K562 (cell line): Measurements from ENCODE around the gene ETNK1. TPM values are rescaled to one million over a fixed set of nuclear protein-coding genes. Genes with fewer than 3 reads are reported as not detected.

Experiments used
- ATAC-seq: fragments of 200-7000 bp; cut with Tn5 transposase; 3 replicates; pipeline ENCODE4 v1.9.1; 2020; ENCODE audit warnings: moderate library complexity
- BruUV-seq: library from RNA; stranded (reverse); fragments of 400-500 nt; replicated peaks from 2 replicates; lab custom pipeline; 2021; lab: Mats Ljungman, UMichigan
- CTCF ChIA-PET: fragments of 300-600 bp; formaldehyde crosslinking; extraction: SDS; loops from one replicate; lab custom pipeline; 2021; ENCODE audit warnings: low intra/inter-chr PET ratio; lab: Yijun Ruan, JAX
- POLR2A ChIA-PET: fragments of 300-600, 350-650 bp; sonication (Branson Sonifier 250); formaldehyde crosslinking; extraction: SDS; loops from one replicate; lab custom pipeline; 2021; ENCODE audit warnings: antibody characterized with exemption, inconsistent platforms; lab: Yijun Ruan, JAX
- DNase-seq, 4 experiments: peaks; one replicate each; pipeline versions ENCODE4 v3.0.0 to v3.0.0-alpha.2; 2011 to 2018; ENCODE audit warnings: low spot score in 3 of 4, mixed read lengths in 3 of 4; ENCODE audit errors: extremely low read depth in 1 of 4
- FAIRE-seq: peaks from 2 replicates; lab custom pipeline; 2011; peaks lifted over from hg19 to GRCh38; lab: Jason Lieb, UNC
- H2AFZ ChIP-seq: 2 replicates; pipeline ENCODE4 v1.6.0; 2011; ENCODE audit warnings: low read depth, low read length, control low read depth, inconsistent platforms
- H3K27ac ChIP-seq: fragments of 200-600 bp; 3 replicates; pipeline ENCODE4 v1.8.0; 2011; ENCODE audit warnings: low read depth, mild to moderate bottlenecking, control low read depth, inconsistent platforms, low read length, moderate library complexity, mixed read lengths; ENCODE audit errors: extremely low read depth
- H3K27me3 ChIP-seq, 2 experiments: fragments of 300-600 bp in 1 of 2; 2 replicates in 1 of 2; 3 replicates in 1 of 2; pipeline versions ENCODE4 v1.6.0 to v1.8.0; 2011; ENCODE audit warnings: inconsistent platforms in 2 of 2, low read length in 2 of 2, mild to moderate bottlenecking in 1 of 2, mixed read lengths in 1 of 2, moderate library complexity in 1 of 2; ENCODE audit not compliant: control insufficient read depth in 2 of 2, insufficient read depth in 2 of 2
- H3K36me3 ChIP-seq: fragments of 300-600 bp; 3 replicates; pipeline ENCODE4 v1.8.0; 2011; ENCODE audit warnings: mild to moderate bottlenecking, low read length, inconsistent platforms; ENCODE audit not compliant: control insufficient read depth, insufficient read depth
- H3K4me1 ChIP-seq, 2 experiments: fragments of 200-600 bp in 1 of 2; replicated peaks in 1 of 2; 2 replicates in 1 of 2; 3 replicates in 1 of 2; pipeline versions ENCODE4 v1.5.1 to v1.8.0; 2011; ENCODE audit warnings: inconsistent platforms in 2 of 2, low read length in 2 of 2, mild to moderate bottlenecking in 1 of 2, mixed read lengths in 1 of 2, moderate library complexity in 1 of 2; ENCODE audit not compliant: control insufficient read depth in 2 of 2, insufficient read depth in 2 of 2
- H3K4me2 ChIP-seq: 2 replicates; pipeline ENCODE4 v1.6.1; 2011; ENCODE audit warnings: low read length, control low read depth, inconsistent platforms, mixed read lengths; ENCODE audit not compliant: insufficient read depth
- H3K4me3 ChIP-seq: fragments of 200-600 bp; sonication (generic), shearing (Covaris generic); 2 replicates; pipeline ENCODE4 v1.5.1; 2016; ENCODE audit warnings: control low read depth, inconsistent platforms
- H3K79me2 ChIP-seq: fragments of 200-600 bp; 3 replicates; pipeline ENCODE4 v1.8.0; 2011; ENCODE audit warnings: low read length, inconsistent platforms; ENCODE audit not compliant: control insufficient read depth, insufficient read depth
- H3K9ac ChIP-seq, 2 experiments: 2 replicates each; pipeline versions ENCODE4 v1.6.0 to v1.6.1; 2011; ENCODE audit warnings: low read depth in 2 of 2, low read length in 2 of 2, control low read depth in 1 of 2, inconsistent platforms in 1 of 2, mild to moderate bottlenecking in 1 of 2, mixed read lengths in 1 of 2; ENCODE audit not compliant: insufficient read depth in 1 of 2
- H3K9me1 ChIP-seq: one replicate; pipeline ENCODE4 v1.6.0; 2011; ENCODE audit warnings: inconsistent platforms, mild to moderate bottlenecking, low read length, moderate library complexity; ENCODE audit not compliant: control insufficient read depth, insufficient read depth
- H3K9me3 ChIP-seq: replicated peaks from 2 replicates; pipeline ENCODE4 v1.5.1; 2011; ENCODE audit warnings: low read depth, low read length, inconsistent platforms; ENCODE audit not compliant: control insufficient read depth, insufficient read depth
- H4K20me1 ChIP-seq: replicated peaks from 2 replicates; pipeline ENCODE4 v1.6.1; 2011; ENCODE audit warnings: low read length, inconsistent platforms, mixed read lengths; ENCODE audit not compliant: control insufficient read depth, insufficient read depth
- CHCHD3 ChIP-seq: fragments of 250-450 bp; sonication (Bioruptor Pico); IDR thresholded peaks from 2 replicates; pipeline ENCODE4 v2.1.2; 2022; ENCODE audit warnings: mild to moderate bottlenecking
- GATAD2B ChIP-seq: fragments of 450-650 bp; IDR thresholded peaks from 2 replicates; pipeline ENCODE4 v1.6.1; 2017; ENCODE audit warnings: mild to moderate bottlenecking, borderline replicate concordance
- GTF2E2 ChIP-seq: fragments of 200-800 bp; sonication (Bioruptor generic); IDR thresholded peaks from 2 replicates; pipeline ENCODE4 v1.6.1; 2016; ENCODE audit warnings: missing genetic modification characterization, missing compliant biosample characterization
- NCOA2 ChIP-seq, 2 experiments: fragments of 450-650 bp; IDR thresholded peaks; 2 replicates each; pipeline ENCODE4 v1.6.1; 2018; ENCODE audit warnings: mild to moderate bottlenecking in 2 of 2, moderate library complexity in 1 of 2; ENCODE audit not compliant: partially characterized antibody in 2 of 2
- RBM34 ChIP-seq: fragments of 200-400 bp; formaldehyde crosslinking; IDR thresholded peaks from 2 replicates; pipeline ENCODE4 v1.6.1; 2018; ENCODE audit warnings: low read length, borderline replicate concordance; ENCODE audit not compliant: insufficient read depth
- SAFB2 ChIP-seq: fragments of 200-400 bp; formaldehyde crosslinking; IDR thresholded peaks from 2 replicates; pipeline ENCODE4 v1.6.1; 2018; ENCODE audit warnings: borderline replicate concordance, low read length, low read depth, moderate library complexity; ENCODE audit not compliant: severe bottlenecking
- SNRNP70 ChIP-seq: fragments of 200-400 bp; formaldehyde crosslinking; optimal IDR thresholded peaks from 2 replicates; pipeline ENCODE3; 2017; ENCODE audit warnings: low read depth, low read length
- TOE1 ChIP-seq, 2 experiments: fragments of 450-650 bp in 1 of 2; sonication (generic) in 1 of 2; formaldehyde crosslinking in 1 of 2; IDR thresholded peaks; 2 replicates each; pipeline versions ENCODE4 v1.7.1 to v1.8.0; 2016 to 2022; ENCODE audit warnings: borderline replicate concordance in 2 of 2, mild to moderate bottlenecking in 2 of 2, antibody characterized with exemption in 1 of 2, inconsistent platforms in 1 of 2, low read depth in 1 of 2, missing genetic modification reagents in 1 of 2, moderate library complexity in 1 of 2
- ZNF274 ChIP-seq: IDR thresholded peaks from 2 replicates; pipeline ENCODE4 v1.6.1; 2011; ENCODE audit warnings: low read depth, mild to moderate bottlenecking, low read length, moderate library complexity, borderline replicate concordance
- ZNF583 ChIP-seq: fragments of 250-450 bp; sonication (Bioruptor Pico); IDR thresholded peaks from 2 replicates; pipeline ENCODE4 v1.4.0; 2020
- ZNF668 ChIP-seq: fragments of 250-450 bp; sonication (Bioruptor Pico); IDR thresholded peaks from 2 replicates; pipeline ENCODE4 v1.8.0; 2022; ENCODE audit warnings: mild to moderate bottlenecking, inconsistent platforms
- ZNF830 ChIP-seq: fragments of 250-450 bp; sonication (Bioruptor Pico); IDR thresholded peaks from 2 replicates; pipeline ENCODE4 v1.5.0; 2021; ENCODE audit warnings: mild to moderate bottlenecking
- WGBS: fragments of 100-300 bp; shearing (Covaris generic); methylation state at CpG from one replicate; pipeline ENCODE4 v1.1.6; 2016; ENCODE audit warnings: low coverage, mixed read lengths; ENCODE audit not compliant: insufficient coverage; ENCODE audit errors: missing lambda C conversion rate; 5-methylcytosine and 5-hydroxymethylcytosine counted together
- in situ Hi-C: fragments of 300-500 bp; cut with MboI; formaldehyde crosslinking; loops from 4 replicates; pipeline ENCODE4 v1.15.0; 2018; ENCODE audit warnings: inconsistent platforms, mixed read lengths
- intact Hi-C: fragments of 100-400 bp; cut with micrococcal nuclease; formaldehyde crosslinking; loops from 2 replicates; pipeline ENCODE4 v1.14.2; 2022
- polyA plus RNA-seq, 8 experiments: library from polyadenylated mRNA; depleted of rRNA in 4 of 8; stranded (reverse) in 5 of 8; unstranded in 3 of 8; fragments of >200 nt; fragmentation: Nextera tagmentation in 2 of 8; fragmentation: Illumina TruSeq in 1 of 8; extraction: Ambion mirVana in 2 of 8; extraction: Trizol in 1 of 8; gene quantifications; 2 replicates each; pipeline versions ENCODE4 v1.2.1 to v1.2.3, GENCODE V29; 2011 to 2014; ENCODE audit warnings: inconsistent platforms in 1 of 8, missing spikeins in 1 of 8
- total RNA-seq, 7 experiments: library from RNA; depleted of rRNA in 6 of 7; stranded (reverse); fragments of >200 nt in 6 of 7; fragmentation: Illumina TruSeq in 2 of 7; extraction: Trizol in 2 of 7; gene quantifications; 2 replicates each; pipeline versions ENCODE4 v1.2.1 to v1.2.3, GENCODE V29; 2011 to 2021; ENCODE audit warnings: low replicate concordance in 1 of 7
- TF ChIP-seq, protein P1 (sequence below): fragments of 250-450 bp; sonication (Bioruptor Pico); IDR thresholded peaks from 2 replicates; pipeline ENCODE4 v1.9.0; 2021; ENCODE audit warnings: mild to moderate bottlenecking
- TF ChIP-seq, protein P2 (sequence below): fragments of 450-650 bp; IDR thresholded peaks from 2 replicates; pipeline ENCODE4 v1.6.1; 2016; ENCODE audit warnings: low read depth, mild to moderate bottlenecking, moderate library complexity
- TF ChIP-seq, protein P3 (sequence below), 2 experiments: IDR thresholded peaks; 2 replicates each; pipeline ENCODE4 v1.6.1; 2011; ENCODE audit warnings: borderline replicate concordance in 1 of 2, control low read depth in 1 of 2, low read depth in 1 of 2, low read length in 1 of 2, mild to moderate bottlenecking in 1 of 2, mixed read lengths in 1 of 2, moderate library complexity in 1 of 2; ENCODE audit not compliant: insufficient read depth in 1 of 2, insufficient read length in 1 of 2, poor library complexity in 1 of 2, severe bottlenecking in 1 of 2; ENCODE audit errors: extremely low read depth in 1 of 2
- TF ChIP-seq, protein P4 (sequence below): IDR thresholded peaks from 3 replicates; pipeline ENCODE4 v1.6.1; 2011; ENCODE audit warnings: borderline replicate concordance, mild to moderate bottlenecking, moderate library complexity; ENCODE audit not compliant: insufficient read length; ENCODE audit errors: extremely low read depth

ETNK1 gene
- total and polyA plus RNA-seq, 9 of the 15 experiments (the other 6 are each of a cell fraction or from before 2014, with no cell fraction given): 10.0 to 70.5 (median 36.0) TPM

DNA sequence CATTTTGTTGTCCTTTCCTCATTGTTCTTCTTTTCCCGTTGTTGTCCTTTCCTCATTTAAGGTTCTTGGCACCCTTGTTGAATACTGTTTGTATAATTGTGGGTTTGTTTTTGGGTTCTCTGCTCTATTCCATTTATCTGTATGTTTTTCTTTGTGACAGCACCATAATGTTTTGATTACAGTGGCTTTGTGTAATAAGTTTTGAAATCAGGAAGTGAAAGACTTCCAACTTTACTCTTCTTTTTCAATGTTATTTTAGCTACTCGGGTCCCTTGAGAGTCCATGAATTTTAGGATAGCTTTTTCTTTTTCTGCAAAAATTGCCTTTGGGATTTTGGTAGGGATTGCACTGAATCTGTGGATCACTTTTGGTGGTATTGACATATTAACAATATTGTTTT lies 28.1 kb downstream of the ETNK1 start:
- TF ChIP-seq GATAD2B (no peak), NCOA2 (IDR thresholded peaks at IDR 0.05; ENCODE audit: partially characterized antibody in 2 of 2) (no peak), CHCHD3 (CRISPR knock-in tag) (no peak), SNRNP70 (no peak), ZNF668 (CRISPR knock-in tag) (no peak), TOE1 (IDR thresholded peaks at IDR 0.05; ENCODE audit: borderline replicate concordance) (no peak), TOE1 (CRISPR knock-in tag; IDR thresholded peaks at IDR 0.05; ENCODE audit: borderline replicate concordance, low read depth) (no peak), GTF2E2 (no peak), ZNF830 (CRISPR knock-in tag) (no peak), SAFB2 (no peak), ZNF274 (no peak), ZNF583 (CRISPR knock-in tag) (no peak), RBM34 (no peak)
- TF ChIP-seq, protein P1, sequence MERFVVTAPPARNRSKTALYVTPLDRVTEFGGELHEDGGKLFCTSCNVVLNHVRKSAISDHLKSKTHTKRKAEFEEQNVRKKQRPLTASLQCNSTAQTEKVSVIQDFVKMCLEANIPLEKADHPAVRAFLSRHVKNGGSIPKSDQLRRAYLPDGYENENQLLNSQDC (CRISPR knock-in tag): no peak
- TF ChIP-seq, protein P2, sequence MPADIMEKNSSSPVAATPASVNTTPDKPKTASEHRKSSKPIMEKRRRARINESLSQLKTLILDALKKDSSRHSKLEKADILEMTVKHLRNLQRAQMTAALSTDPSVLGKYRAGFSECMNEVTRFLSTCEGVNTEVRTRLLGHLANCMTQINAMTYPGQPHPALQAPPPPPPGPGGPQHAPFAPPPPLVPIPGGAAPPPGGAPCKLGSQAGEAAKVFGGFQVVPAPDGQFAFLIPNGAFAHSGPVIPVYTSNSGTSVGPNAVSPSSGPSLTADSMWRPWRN: no peak
- TF ChIP-seq, protein P3, sequence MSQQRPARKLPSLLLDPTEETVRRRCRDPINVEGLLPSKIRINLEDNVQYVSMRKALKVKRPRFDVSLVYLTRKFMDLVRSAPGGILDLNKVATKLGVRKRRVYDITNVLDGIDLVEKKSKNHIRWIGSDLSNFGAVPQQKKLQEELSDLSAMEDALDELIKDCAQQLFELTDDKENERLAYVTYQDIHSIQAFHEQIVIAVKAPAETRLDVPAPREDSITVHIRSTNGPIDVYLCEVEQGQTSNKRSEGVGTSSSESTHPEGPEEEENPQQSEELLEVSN (IDR thresholded peaks at IDR 0.05; ENCODE audit: borderline replicate concordance in 1 of 2, extremely low read depth in 1 of 2, insufficient read depth in 1 of 2, insufficient read length in 1 of 2, low read depth in 1 of 2, low read length in 1 of 2, poor library complexity in 1 of 2, severe bottlenecking in 1 of 2): no peak
- TF ChIP-seq, protein P4, sequence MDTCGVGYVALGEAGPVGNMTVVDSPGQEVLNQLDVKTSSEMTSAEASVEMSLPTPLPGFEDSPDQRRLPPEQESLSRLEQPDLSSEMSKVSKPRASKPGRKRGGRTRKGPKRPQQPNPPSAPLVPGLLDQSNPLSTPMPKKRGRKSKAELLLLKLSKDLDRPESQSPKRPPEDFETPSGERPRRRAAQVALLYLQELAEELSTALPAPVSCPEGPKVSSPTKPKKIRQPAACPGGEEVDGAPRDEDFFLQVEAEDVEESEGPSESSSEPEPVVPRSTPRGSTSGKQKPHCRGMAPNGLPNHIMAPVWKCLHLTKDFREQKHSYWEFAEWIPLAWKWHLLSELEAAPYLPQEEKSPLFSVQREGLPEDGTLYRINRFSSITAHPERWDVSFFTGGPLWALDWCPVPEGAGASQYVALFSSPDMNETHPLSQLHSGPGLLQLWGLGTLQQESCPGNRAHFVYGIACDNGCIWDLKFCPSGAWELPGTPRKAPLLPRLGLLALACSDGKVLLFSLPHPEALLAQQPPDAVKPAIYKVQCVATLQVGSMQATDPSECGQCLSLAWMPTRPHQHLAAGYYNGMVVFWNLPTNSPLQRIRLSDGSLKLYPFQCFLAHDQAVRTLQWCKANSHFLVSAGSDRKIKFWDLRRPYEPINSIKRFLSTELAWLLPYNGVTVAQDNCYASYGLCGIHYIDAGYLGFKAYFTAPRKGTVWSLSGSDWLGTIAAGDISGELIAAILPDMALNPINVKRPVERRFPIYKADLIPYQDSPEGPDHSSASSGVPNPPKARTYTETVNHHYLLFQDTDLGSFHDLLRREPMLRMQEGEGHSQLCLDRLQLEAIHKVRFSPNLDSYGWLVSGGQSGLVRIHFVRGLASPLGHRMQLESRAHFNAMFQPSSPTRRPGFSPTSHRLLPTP: no peak
- no peaks in the 10 kb centered on the region for H3K9me3 ChIP-seq
- H3K4me1 ChIP-seq: no peaks in the 10 kb centered on the region
- no peak overlapping the region for H3K4me3 ChIP-seq
- peaks cover 39% of the 10 kb centered on the region for H3K36me3 ChIP-seq
- H4K20me1 ChIP-seq: no peaks in the 10 kb centered on the region
- FAIRE-seq: no peak
- no peak for ATAC-seq
- in situ Hi-C loops: no loop called here
- no peak for DNase-seq
- H3K4me2 ChIP-seq: no peak overlapping the region
- ChIA-PET CTCF (no interaction called here), POLR2A (no interaction called here)
- H2AFZ ChIP-seq: no peak overlapping the region
- no peak overlapping the region for H3K27ac ChIP-seq
- intact Hi-C loops: no loop called here
- peaks cover 81% of the 10 kb centered on the region for H3K79me2 ChIP-seq
- H3K9me1 ChIP-seq: no peaks in the 10 kb centered on the region
- 85% methylated on average over 2 of the region's 2 CpGs for WGBS
- no peaks in the 10 kb centered on the region for H3K27me3 ChIP-seq
- H3K9ac ChIP-seq: no peak overlapping the region
- no TSS peak for BruUV-seq
